HG03139 (cell line): ENCODE measurements around the gene CLASRP.
A peak's percentile ranks its signal among the peaks of the same experiment; 100 is the strongest.

Source experiments
- ATAC-seq: cut with Tn5 transposase; IDR thresholded peaks from one replicate; pipeline ENCODE4 v1.9.1; 2021; ENCODE audit not compliant: unreplicated experiment

The CLASRP gene

GRCh38 chr19:45079911-45080370 is 41.1 kb downstream of the CLASRP start:
- no peak for ATAC-seq

- no peak for ATAC-seq
These were observed 43.3 kb downstream of the CLASRP start for GRCh38 chr19:45082170-45082569.

GRCh38 chr19:45086480-45086879 is 47.6 kb downstream of the CLASRP start:
- no peak for ATAC-seq

GRCh38 chr19:45087531-45087930 is 48.7 kb downstream of the CLASRP start:
- ATAC-seq, result no peak

GRCh38 chr19:45090034-45090433 is 51.2 kb downstream of the CLASRP start:
- ATAC-seq, result no peak

- no peak for ATAC-seq
These were observed 51.8 kb downstream of the CLASRP start for GRCh38 chr19:45090606-45091005.

GRCh38 chr19:45091031-45091923 is 52.4 kb downstream of the CLASRP start:
- ATAC-seq, result peak; percentile 42

GRCh38 chr19:45092747-45093678 is 54.2 kb downstream of the CLASRP start, which contains the start of gene PPP1R37:
Gene PPP1R37 (plus strand): TSS chr19:45093179. CDS start chr19:45093326, 147 bp downstream.
- ATAC-seq, result peak; percentile 56

GRCh38 chr19:45094137-45094536 is 55.3 kb downstream of the CLASRP start:
- ATAC-seq, result no peak

GRCh38 chr19:45094707-45095106 is 55.9 kb downstream of the CLASRP start:
- ATAC-seq, result no peak

GRCh38 chr19:45095496-45096413 is 56.9 kb downstream of the CLASRP start:
- ATAC-seq, result no peak

GRCh38 chr19:45096700-45097099 is 57.9 kb downstream of the CLASRP start:
- no peak for ATAC-seq

- ATAC-seq, result no peak
These were observed 58.6 kb downstream of the CLASRP start for GRCh38 chr19:45097450-45097775.

GRCh38 chr19:45097776-45098520 is 59.1 kb downstream of the CLASRP start:
- no peak for ATAC-seq

- ATAC-seq, result no peak
These were observed 59.9 kb downstream of the CLASRP start for GRCh38 chr19:45098521-45099466.

GRCh38 chr19:45099467-45100191 is 60.8 kb downstream of the CLASRP start:
- ATAC-seq, result no peak

GRCh38 chr19:45100201-45100600 is 61.4 kb downstream of the CLASRP start:
- no peak for ATAC-seq

GRCh38 chr19:45100846-45101252 is 62.0 kb downstream of the CLASRP start:
- ATAC-seq, result no peak
